ENCODE data around the gene KCNK13. TPM values are rescaled to one million over a fixed set of nuclear protein-coding genes. Genes with fewer than 3 reads are reported as not detected.
"Not testable (repeated sequence)": the region's sequence is repeated elsewhere in the genome, so short reads cannot be mapped to it uniquely, and the experiment has no call there.

The KCNK13 gene
- polyA plus RNA-seq: under 1 TPM in 1 of 3 donors, not detected in 2; 0.09 TPM

GRCh38 chr14:90061685-90062126 is at the start of gene KCNK13:
KCNK13 (plus strand) TSS chr14:90061994; CDS start chr14:90062206, 212 bp downstream.
- Mint-ChIP-seq H3K4me3 (peak within 1 kb of the TSS; percentile 39 to 84 (median 78)), H3K9me3 (no peaks in the 10 kb centered on the region), H3K4me1 (peaks cover 19 to 29% of the 10 kb centered on the region in 2 donors), H3K27ac (no peak within 1 kb of the TSS), H3K36me3 (peaks cover 0 to 3% (median 0%) of the 10 kb centered on the region in 3 donors), H3K27me3 (ENCODE audit: low read depth in 3 of 3) (peaks cover 8 to 36% (median 26%) of the 10 kb centered on the region in 3 donors)
- DNase-seq: no peak

- Mint-ChIP-seq H3K36me3 (peaks cover 38 to 64% (median 42%) of the 10 kb centered on the region in 3 donors), H3K4me3 (no peak overlapping the region), H3K27ac (no peak overlapping the region), H3K27me3 (ENCODE audit: low read depth in 3 of 3) (peaks cover 0 to 2% (median 0%) of the 10 kb centered on the region in 3 donors), H3K4me1 (peaks cover 5 to 16% of the 10 kb centered on the region in 2 donors), H3K9me3 (no peaks in the 10 kb centered on the region)
- no peak for DNase-seq
Observed at GRCh38 chr14:90017371-90017770, 44.4 kb upstream of the KCNK13 start.

- Mint-ChIP-seq H3K27ac (peak overlapping the region in 2 of 6 donors; percentile 1 to 28), H3K4me1 (peaks cover 5 to 16% of the 10 kb centered on the region in 2 donors), H3K9me3 (no peaks in the 10 kb centered on the region), H3K27me3 (ENCODE audit: low read depth in 3 of 3) (peaks cover 0 to 2% (median 2%) of the 10 kb centered on the region in 3 donors), H3K4me3 (no peak overlapping the region), H3K36me3 (peaks cover 45 to 65% (median 47%) of the 10 kb centered on the region in 3 donors)
- no peak for DNase-seq
Observed at GRCh38 chr14:90019824-90020523, 41.8 kb upstream of the KCNK13 start.

DNA sequence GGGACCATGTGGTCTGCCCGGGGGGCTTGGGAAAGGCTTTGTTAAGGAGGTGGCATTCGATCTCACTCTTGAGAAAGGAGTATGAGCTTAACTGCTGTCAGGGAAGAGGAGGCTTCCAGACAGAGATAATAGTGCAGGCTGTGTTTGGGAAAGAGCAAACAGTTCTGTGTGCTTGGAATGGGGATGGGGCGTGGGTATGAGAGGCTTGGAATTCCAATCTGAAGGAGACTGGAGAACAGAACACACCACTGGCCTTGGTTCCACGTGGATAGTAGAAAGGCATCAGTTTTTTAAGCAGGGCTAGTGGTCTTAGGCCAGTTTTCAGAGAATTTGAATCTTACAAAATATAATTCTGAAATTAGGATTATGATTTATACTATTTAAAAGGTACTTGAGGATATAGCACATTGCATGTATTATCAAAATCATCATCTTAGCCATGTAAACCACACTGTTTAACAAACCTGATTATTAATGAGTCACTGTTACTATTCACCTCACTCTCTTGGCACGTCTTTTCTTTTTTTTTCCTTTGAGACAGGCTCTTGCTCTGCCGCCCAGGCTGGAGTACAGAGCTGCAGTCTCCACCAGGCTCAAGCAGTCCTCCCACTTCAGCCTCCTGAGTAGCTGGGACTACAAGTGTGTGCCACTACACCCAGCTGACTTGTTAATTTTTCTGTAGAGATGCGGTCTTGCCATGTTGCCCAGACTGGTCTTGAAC is 38.5 kb upstream of the KCNK13 start:
- H3K27ac Mint-ChIP-seq: peak overlapping the region in 1 of 6 donors; percentile 4
- peaks cover 0 to 3% (median 2%) of the 10 kb centered on the region in 3 donors for H3K27me3 Mint-ChIP-seq (ENCODE audit: low read depth in 3 of 3)
- no peak overlapping the region for H3K4me3 Mint-ChIP-seq
- DNase-seq: no peak
- no peaks in the 10 kb centered on the region for H3K9me3 Mint-ChIP-seq
- H3K4me1 Mint-ChIP-seq: peaks cover 5 to 16% of the 10 kb centered on the region in 2 donors
- H3K36me3 Mint-ChIP-seq: peaks cover 43 to 63% (median 44%) of the 10 kb centered on the region in 3 donors

GRCh38 chr14:90024910-90025309 is 36.9 kb upstream of the KCNK13 start:
- H3K9me3 Mint-ChIP-seq: no peaks in the 10 kb centered on the region
- H3K4me1 Mint-ChIP-seq: peaks cover 2 to 7% of the 10 kb centered on the region in 2 donors
- H3K4me3 Mint-ChIP-seq: no peak overlapping the region
- H3K27me3 Mint-ChIP-seq (ENCODE audit: low read depth in 3 of 3): peaks cover 0 to 3% (median 2%) of the 10 kb centered on the region in 3 donors
- peaks cover 38 to 50% (median 42%) of the 10 kb centered on the region in 3 donors for H3K36me3 Mint-ChIP-seq
- peak overlapping the region in 1 of 6 donors; percentile 12 for H3K27ac Mint-ChIP-seq
- DNase-seq: no peak

GRCh38 chr14:90026608-90027007 is 35.2 kb upstream of the KCNK13 start:
- not testable (repeated sequence) for H3K4me3 Mint-ChIP-seq; H3K27ac Mint-ChIP-seq; H3K4me1 Mint-ChIP-seq; DNase-seq; H3K27me3 Mint-ChIP-seq (ENCODE audit: low read depth in 3 of 3); H3K9me3 Mint-ChIP-seq
- peaks cover 37 to 49% (median 42%) of the 10 kb centered on the region in 3 donors for H3K36me3 Mint-ChIP-seq

- no peak overlapping the region for H3K4me3 Mint-ChIP-seq
- no peaks in the 10 kb centered on the region for H3K9me3 Mint-ChIP-seq
- no peaks in the 10 kb centered on the region for H3K4me1 Mint-ChIP-seq
- no peak for DNase-seq
- peaks cover 0 to 2% (median 2%) of the 10 kb centered on the region in 3 donors for H3K27me3 Mint-ChIP-seq (ENCODE audit: low read depth in 3 of 3)
- H3K27ac Mint-ChIP-seq: no peak overlapping the region
- peaks cover 38 to 58% (median 50%) of the 10 kb centered on the region in 3 donors for H3K36me3 Mint-ChIP-seq
Observed at GRCh38 chr14:90027842-90028241, 34.0 kb upstream of the KCNK13 start.

DNA sequence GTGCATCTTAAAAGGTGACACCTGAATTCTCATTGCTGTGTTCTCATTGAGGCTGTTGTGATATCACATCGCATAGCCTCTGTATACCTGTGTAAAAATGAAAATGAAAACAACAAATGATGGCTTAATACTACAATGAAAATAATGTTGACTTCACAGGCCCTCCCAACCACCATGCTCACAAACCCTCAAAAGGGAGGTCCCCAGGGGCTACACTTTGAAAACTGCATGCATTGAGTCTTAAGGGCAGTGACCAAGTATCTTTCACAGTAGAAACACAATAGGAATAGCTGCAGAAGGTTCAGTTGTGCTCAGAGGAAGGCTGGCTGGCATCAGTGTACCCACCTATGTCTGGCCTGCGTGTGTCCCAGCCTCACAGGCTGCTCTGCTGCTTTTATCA is 27.6 kb upstream of the KCNK13 start:
- Mint-ChIP-seq H3K27ac (peak overlapping the region in 1 of 6 donors; percentile 40), H3K4me3 (no peak overlapping the region), H3K4me1 (no peaks in the 10 kb centered on the region), H3K36me3 (peaks cover 24 to 56% (median 32%) of the 10 kb centered on the region in 3 donors), H3K27me3 (ENCODE audit: low read depth in 3 of 3) (no peaks in the 10 kb centered on the region), H3K9me3 (no peaks in the 10 kb centered on the region)
- no peak for DNase-seq

- H3K27ac Mint-ChIP-seq: no peak overlapping the region
- H3K4me3 Mint-ChIP-seq: no peak overlapping the region
- H3K9me3 Mint-ChIP-seq: no peaks in the 10 kb centered on the region
- peaks cover 22 to 59% (median 35%) of the 10 kb centered on the region in 3 donors for H3K36me3 Mint-ChIP-seq
- no peak for DNase-seq
- H3K4me1 Mint-ChIP-seq: no peaks in the 10 kb centered on the region
- H3K27me3 Mint-ChIP-seq (ENCODE audit: low read depth in 3 of 3): no peaks in the 10 kb centered on the region
Observed at GRCh38 chr14:90034835-90035525, 26.8 kb upstream of the KCNK13 start.

DNA sequence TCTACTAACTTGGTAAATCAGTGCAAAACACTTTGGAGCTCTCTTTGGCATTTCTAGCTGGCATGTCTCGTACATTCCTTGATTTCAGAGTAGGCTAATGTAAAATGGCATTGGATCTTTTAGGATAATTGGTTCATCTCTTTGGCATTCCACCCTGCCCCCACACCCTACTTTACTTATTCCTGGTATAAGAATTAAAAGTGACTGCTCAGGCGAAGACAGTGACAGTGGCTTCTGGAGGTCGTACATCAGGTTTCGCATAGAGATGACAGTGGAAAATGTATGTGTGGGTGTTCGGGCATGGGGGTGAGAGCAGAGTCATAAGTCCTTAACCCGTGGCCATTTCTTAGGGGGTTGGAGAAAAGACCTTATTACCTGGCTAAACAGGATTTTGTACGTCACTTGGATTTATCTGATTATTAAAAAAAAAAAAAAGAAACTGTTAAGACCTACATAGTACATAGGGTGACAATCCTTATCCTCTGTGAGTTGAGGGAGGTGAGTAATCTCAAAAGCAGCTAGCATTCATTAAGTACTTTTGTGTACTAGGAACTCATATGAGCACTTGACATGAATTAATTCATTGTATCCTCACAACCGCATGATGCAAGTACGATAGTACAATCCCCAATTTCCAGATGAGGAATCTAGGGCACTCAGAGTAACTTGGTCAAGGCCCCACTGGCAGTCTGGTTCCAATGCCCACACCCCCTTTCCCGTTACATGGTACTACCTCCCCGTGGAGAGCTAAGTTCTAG is 22.4 kb upstream of the KCNK13 start:
- H3K36me3 Mint-ChIP-seq: peaks cover 4 to 44% (median 31%) of the 10 kb centered on the region in 3 donors
- H3K4me1 Mint-ChIP-seq: no peaks in the 10 kb centered on the region
- no peak overlapping the region for H3K27ac Mint-ChIP-seq
- no peak overlapping the region for H3K4me3 Mint-ChIP-seq
- H3K27me3 Mint-ChIP-seq (ENCODE audit: low read depth in 3 of 3): peaks cover 0 to under 1% (median 0%) of the 10 kb centered on the region in 3 donors
- DNase-seq: no peak
- no peaks in the 10 kb centered on the region for H3K9me3 Mint-ChIP-seq

GRCh38 chr14:90040411-90040810 is 21.4 kb upstream of the KCNK13 start:
- no peak overlapping the region for H3K27ac Mint-ChIP-seq
- H3K4me1 Mint-ChIP-seq: no peaks in the 10 kb centered on the region
- peaks cover 0 to 3% (median 0%) of the 10 kb centered on the region in 3 donors for H3K27me3 Mint-ChIP-seq (ENCODE audit: low read depth in 3 of 3)
- H3K9me3 Mint-ChIP-seq: no peaks in the 10 kb centered on the region
- H3K4me3 Mint-ChIP-seq: no peak overlapping the region
- no peak for DNase-seq
- H3K36me3 Mint-ChIP-seq: peaks cover 4 to 43% (median 25%) of the 10 kb centered on the region in 3 donors

GRCh38 chr14:90042496-90043252 is 19.1 kb upstream of the KCNK13 start:
- no peak overlapping the region for H3K27ac Mint-ChIP-seq
- no peaks in the 10 kb centered on the region for H3K4me1 Mint-ChIP-seq
- H3K27me3 Mint-ChIP-seq (ENCODE audit: low read depth in 3 of 3): peaks cover 0 to 3% (median 0%) of the 10 kb centered on the region in 3 donors
- H3K4me3 Mint-ChIP-seq: no peak overlapping the region
- H3K9me3 Mint-ChIP-seq: no peaks in the 10 kb centered on the region
- peaks cover 6 to 33% (median 21%) of the 10 kb centered on the region in 3 donors for H3K36me3 Mint-ChIP-seq
- no peak for DNase-seq

All from immature natural killer cell (primary cell).